ENCODE results near the gene EDA2R.

The EDA2R gene, protein sequence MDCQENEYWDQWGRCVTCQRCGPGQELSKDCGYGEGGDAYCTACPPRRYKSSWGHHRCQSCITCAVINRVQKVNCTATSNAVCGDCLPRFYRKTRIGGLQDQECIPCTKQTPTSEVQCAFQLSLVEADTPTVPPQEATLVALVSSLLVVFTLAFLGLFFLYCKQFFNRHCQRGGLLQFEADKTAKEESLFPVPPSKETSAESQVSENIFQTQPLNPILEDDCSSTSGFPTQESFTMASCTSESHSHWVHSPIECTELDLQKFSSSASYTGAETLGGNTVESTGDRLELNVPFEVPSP

DNA sequence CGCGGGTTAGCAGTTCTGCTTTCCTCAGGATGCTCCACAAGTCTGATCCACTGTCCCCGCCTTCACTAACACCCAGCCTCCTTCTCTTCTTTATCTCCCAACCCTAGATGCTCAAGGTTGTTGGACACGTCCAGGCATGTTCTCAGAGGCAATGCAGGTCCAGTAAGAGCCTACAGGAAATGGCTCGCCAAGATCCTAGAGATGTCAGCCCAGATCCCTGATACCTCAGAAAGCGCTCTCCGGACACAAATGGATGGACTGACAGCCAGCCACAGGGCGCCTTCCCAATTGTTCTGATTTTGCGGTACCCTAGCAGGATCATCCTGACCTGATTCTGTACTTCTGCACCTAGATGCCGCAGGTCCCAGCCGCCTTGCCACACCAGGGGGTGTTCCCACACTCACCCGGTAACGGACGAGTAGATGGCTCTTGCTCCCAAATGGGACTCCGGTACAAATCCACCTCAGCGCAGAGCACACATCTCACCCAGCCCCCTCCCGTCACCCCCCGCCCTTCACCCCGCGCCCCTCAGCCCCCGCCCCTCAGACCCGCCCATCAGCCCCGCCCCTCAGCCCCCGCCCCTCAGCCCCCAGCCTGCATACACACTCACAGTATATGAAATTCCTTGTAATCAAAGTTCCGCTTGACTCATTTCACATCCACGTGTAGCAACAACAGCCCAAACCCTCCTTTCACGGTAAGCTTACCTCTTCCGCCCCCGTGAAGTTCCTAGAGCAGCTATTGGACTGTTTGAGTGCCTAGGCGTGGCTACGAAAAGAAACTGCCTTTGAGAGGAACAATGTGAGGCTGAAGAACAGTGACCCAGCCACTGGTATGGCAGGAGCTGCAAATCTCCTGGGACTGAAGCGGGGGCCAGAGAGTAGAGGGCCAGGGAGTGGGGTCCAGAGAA lies at the start of gene EDA2R:
EDA2R (minus strand) TSS at position 488 of the 910 bp plus-strand sequence. CDS start 23,058 bp downstream, outside the sequence.
- DNase-seq (ENCODE audit: low read depth, low spot score): peak; percentile 83

DNA sequence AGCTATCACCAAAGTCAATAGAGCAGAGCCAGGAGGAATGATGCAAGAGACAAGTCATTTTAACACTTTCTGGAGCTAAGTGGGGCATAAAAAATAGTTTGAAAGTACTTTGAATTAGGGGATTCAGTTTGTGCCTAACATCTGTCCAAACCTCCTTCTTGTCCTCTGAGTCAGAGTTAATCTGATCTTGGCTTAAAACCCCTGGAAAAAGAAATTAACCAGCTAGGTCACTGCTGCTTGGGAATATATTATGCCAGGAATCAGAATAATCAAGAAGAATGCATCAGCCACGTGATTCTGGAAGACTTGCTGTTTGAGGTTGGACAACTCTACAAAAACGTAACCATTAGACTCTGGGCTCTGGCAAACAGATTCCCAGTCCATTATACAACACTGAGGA lies 45.3 kb upstream of the EDA2R start:
- DNase-seq (ENCODE audit: low read depth, low spot score): no peak

DNA sequence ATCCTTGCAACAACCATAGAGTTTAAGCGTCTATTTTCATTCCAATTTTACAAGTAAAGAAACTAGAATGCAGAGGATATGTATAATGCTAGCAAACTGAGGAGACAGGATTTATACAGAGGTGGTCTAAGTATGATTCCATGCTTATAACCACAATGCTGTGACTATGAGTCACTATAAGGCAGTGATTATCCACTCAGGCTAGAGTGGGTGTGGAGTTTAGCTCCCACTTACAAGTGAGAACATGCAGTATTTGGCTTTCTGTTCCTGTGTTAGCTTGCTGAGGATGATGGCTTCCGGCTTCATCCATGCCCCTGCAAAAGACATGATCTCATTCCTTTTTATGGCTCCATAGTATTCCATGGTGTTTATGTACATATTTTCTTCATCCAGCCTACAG lies 41.6 kb upstream of the EDA2R start:
- DNase-seq (ENCODE audit: low read depth, low spot score): no peak

DNA sequence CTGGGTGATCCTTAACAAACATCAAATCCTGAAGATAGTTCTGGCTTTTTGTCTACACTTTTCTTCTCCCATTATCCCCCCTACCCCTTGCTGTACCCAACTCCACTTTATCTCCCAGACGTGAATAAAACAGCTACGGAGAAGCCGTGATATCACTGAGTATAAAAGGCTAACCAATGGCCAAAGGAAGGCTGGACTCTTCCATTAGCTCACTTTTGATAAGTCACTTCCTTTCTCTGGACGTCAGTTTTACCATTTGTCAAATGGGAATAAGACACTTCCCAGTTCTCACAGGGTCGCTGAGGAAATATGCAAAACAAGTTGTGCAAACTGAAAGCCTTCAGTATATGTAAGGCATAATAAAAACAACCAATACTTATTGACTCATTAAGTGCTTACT lies 38.6 kb upstream of the EDA2R start:
- no peak for DNase-seq (ENCODE audit: low read depth, low spot score)

DNA sequence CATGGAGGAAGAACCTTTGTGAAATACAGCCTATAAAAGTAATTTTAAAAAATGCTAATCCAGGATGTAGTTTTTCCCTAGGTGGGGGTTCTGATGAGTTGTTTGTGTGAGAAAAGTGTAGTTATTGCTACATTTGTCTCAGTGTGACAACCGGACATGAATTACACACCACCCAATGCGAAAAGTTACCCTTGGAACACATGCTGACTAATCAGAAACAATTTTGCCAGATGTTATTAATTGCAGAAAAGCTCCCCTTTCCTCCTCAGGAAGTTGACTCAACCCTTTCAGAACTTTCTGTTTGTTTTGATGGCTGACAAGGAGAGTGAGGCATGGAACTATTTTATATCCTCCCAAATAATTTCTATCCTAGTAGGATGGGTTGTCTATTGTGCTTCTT lies 38.1 kb upstream of the EDA2R start:
- no peak for DNase-seq (ENCODE audit: low read depth, low spot score)

DNA sequence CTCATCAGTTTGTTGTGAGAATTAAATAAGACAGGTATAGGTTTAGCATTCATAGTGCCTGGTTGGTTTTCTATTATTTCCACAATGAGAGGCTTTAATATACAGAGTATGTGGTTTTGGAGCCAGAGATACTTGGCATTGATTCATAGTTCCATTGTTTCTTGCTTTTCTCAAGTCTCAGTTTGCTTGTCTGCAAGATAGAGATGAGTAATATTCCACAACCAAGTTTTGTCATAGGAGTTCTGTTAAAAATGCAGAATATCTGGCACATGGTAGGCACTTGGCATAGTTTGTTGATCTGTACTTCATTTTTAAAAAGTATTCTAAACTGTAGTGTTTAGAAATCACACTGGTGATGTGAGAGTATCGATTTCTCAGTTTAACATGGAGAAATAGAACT lies 37.5 kb upstream of the EDA2R start:
- no peak for DNase-seq (ENCODE audit: low read depth, low spot score)

DNA sequence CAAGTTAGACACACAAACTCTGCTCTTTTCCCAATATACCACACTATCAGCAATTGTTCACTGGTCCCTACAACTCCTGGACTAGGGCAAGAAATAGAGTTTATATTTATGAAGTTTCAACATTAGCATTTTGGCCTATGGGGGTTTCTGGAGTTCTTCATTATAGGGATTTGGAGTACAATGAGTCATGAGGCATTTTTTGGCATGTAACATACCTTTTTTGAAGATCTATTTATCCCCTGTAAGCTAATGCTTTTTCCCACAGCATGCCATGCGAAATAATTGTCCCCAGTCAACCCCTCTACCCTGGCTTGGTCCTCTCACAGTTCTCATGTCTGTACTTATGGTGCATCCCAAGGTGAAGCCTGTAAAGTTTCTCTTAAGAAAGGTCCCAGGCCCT lies 36.7 kb upstream of the EDA2R start:
- no peak for DNase-seq (ENCODE audit: low read depth, low spot score)

DNA sequence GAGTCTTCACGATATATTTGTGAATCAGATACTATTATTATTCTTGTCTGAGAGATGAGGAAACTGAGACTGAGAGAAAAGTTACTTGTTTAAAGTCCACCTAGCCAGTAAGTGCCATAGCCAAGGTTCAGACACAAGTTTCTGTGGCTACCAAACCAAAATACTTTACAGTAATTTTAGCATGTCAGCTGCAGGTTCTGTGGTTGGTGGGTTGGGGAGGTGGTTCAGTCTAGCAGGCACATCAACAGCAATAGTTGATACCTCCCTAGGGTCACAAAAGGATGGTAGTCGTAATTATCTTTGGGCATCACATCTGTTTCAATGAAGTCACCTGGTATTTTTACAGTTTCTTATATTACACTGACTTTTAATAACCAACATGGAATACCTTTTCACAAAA lies 35.6 kb upstream of the EDA2R start:
- no peak for DNase-seq (ENCODE audit: low read depth, low spot score)

DNA sequence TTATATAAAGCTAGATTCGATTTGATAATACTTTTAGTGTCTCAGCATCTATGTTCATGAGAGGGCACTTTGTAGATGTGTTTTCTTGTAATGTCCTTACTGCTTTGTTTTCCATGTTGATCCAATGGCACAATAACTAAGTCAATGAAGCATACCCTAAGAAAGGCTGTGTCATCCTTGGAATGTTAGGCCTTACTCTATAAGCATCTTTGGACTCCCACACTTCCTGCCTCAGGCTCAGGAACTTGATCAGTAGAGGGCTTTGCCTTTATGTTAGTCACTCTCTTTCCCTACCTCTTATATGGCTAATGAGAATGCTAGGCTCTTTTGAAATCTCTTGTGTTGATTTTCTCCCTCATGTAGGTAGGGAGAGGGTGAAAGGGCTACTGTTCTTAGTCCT lies 33.2 kb upstream of the EDA2R start:
- DNase-seq (ENCODE audit: low read depth, low spot score): no peak

DNA sequence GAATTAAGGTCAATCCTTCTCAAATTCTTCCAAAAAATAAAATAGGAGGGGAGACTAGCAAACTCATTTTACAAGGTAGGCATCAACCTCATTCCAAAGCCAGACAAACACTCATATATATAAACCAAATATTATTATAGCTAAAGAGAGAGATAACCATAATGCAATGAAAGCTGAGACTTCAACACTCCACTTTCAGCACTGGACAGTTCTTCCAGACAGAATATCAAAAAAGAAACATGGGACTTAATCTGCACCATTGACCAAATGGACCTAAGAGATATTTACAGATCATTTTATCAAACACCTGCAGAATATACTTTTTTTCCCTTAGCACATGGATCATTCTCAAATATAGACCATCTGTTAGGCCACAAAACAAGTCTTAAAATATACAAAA lies 15.5 kb upstream of the EDA2R start:
- no peak for DNase-seq (ENCODE audit: low read depth, low spot score)

DNA sequence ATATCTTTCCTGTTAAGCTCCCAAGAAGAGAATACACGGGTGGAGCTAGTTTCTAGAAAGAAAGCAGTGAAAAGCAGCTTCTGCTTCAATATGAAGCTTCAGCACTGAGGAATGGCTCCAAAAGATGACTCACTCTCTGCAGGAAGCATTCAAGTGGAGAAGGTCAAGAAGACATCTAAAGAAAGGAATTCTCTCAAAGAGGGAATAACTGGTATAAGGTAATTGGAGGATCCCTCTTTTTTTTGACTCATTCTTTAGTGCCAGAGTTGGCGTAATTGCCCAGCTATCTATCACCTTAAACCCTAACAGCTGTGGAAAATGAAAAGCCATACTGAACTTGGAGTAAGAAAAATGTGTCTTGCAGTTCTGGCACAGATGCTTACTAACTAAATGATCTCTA lies 3.5 kb downstream of the EDA2R start:
- peak; percentile 60 for DNase-seq (ENCODE audit: low read depth, low spot score)

DNA sequence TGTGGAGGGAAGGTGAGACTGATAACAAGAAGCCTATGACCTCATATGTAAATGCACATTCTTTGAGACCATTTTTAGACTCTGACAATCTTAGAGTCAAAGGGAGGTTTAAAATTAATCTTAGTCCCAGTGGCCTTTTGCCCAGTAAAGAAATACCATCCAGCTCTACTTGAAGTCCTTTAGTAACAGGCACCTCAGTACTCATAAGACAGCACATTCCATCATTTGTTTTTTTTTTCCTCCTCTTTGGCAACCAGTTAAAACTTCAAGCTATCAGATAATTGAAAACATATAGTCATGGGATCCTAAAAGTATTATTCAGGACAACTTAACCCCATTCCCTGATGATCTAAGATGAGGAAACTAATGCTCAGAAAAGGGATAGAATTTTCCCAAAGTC lies 4.6 kb downstream of the EDA2R start:
- no peak for DNase-seq (ENCODE audit: low read depth, low spot score)

DNA sequence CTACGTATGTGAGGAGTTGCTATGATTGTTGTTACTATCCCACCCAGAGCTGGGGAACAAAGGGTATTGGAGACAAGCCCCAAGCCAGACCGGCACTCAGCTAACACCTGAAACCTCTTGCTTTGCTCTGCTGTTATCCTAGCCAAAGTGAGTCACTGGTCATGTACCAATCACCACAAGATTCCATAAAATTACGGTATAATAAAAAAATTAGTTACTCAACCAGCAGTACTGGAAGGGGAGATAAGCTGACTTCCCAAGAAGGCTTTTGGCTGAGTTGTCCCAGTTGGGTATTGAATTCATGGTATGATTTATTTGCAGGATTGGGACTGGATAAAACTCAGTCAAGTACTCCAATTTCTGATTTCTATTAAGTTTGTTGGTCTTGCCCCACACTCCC lies 5.3 kb downstream of the EDA2R start:
- peak; percentile 37 for DNase-seq (ENCODE audit: low read depth, low spot score)

DNA sequence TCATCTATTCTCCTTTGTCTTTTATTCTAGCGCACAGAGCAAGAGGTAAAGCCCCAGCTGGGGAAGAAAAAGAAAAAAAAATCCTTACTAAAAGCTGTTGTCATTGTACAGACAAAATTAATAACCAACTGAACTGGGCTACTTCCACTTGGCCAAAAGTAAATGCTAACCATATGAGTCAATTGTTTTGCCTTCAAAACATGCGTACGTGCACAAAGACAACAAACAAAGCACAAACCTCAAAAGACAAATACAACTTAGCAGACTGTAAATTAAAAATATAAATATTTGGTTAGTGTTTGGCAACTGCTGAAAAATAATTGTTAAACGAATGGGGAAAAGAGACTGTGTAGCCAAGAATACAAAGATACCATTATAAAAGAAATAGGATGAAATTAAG lies 5.9 kb downstream of the EDA2R start:
- DNase-seq (ENCODE audit: low read depth, low spot score): no peak

DNA sequence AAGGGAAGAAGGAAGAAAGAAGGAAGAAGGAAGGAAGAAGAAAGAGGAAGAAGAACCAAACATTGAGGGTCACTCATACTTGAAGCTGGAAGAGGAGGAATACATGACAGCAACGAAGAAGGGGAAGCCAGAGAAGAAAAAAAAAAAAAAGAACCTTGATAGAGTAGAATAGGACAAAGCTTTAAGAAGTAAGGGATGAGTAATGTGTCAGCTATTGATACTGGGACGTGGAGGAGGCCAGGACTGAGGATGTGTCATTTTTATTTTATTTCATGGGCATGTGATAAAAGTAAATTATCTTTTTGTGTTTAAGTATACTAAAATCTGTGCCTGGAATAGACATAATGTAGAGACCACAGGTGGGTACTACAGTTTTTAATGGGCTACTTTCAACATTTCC lies 6.4 kb downstream of the EDA2R start:
- no peak for DNase-seq (ENCODE audit: low read depth, low spot score)

DNA sequence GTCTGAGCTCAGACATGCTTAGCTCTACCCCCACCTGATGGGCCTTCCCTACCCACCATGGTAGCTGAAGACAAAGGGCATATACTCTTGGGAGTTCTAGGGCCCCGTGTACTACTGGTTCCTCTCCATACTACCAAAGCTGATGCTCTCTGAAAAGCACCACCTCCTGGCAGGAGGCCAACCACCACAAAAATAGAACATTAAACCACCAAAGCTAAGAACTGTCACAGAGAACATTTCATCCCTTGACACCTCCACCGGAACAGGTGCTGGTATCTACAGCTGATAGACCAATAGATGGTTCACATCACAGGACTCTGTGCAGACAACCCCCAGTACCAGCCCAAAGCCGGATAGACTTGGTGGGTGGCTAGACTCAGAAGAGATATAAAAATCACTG lies 13.4 kb downstream of the EDA2R start:
- no peak for DNase-seq (ENCODE audit: low read depth, low spot score)

DNA sequence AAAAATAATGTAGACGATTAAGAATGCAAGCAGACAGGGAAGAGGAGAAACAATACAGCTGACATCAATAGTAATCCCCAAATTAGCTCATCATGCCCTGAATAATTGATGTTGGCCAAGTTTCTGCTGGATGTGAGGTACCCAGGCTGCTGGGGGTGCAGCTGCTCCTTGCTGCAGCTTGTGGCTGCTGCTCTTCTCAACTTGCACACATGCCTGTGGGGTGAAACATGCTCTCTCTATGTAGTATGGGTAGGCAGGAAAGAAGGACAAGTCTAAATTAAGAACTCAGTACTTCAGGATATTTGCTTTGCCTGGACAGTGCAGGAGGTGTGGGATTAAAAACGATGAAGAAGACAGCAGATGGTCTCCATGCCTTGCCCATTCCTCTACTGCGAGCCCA lies 16.7 kb downstream of the EDA2R start:
- no peak for DNase-seq (ENCODE audit: low read depth, low spot score)

DNA sequence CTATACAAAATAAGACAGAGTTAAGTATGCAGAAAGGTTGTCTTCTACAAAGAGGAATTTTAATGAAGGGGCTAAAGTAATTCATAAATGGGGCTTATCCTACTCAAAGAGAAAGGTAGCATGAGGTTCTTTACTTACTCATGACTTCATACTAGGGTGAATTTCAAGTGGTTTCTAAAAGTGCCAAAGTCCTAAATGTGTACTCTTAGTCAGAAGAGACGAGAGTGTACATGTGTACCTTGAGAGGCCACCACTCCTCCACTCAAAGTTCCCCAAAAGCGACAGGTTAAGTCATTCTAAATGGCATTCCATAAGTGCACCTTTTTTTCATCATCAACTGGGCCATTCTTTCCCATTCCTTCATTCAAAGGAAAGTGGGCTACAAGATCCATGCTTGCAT lies 21.9 kb downstream of the EDA2R start:
- DNase-seq (ENCODE audit: low read depth, low spot score): no peak

DNA sequence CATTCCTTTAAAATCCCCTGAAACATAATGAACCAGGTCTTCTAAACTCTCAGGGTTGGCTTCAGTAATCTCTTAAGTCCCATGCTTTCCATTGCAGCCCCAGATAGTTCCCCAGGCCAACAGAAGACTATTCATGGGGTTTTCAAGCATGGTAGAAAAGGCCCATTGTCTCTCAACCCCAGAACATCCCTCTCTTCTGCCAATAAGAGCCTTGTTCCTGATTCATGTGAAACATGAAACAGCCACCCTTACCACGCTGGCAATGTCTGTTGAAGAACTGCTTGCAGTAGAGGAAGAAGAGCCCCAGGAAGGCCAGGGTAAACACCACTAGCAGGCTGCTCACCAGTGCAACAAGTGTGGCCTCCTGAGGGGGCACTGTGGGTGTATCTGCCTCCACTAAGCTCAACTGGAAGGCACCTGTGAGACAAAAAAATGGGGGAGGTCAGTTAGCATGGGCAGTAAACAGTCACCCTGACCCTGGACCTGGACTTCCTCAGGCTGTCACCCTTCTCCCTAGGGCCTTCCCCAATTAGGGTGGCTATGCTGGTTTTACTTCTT lies 36.4 kb downstream of the EDA2R start:
- no peak for DNase-seq (ENCODE audit: low read depth, low spot score)

DNA sequence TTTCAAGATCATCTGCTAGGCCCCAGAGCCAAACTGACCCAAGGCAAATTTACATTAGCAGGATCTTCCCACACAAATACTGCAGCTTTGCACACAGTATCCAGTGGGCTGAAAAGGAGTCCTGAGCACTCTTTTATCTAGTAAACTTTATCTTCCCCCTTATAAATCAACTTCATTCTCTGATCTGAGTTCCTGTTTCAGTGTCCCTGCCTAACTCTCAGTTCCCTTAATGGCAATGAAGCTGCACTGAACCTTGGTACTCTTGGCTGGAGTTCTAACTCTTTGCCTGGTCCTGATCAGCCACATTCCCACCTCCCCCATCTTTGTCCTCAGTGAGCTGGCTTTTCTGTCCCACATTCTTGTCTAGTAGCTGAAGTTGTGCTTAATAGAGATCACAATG lies 37.4 kb downstream of the EDA2R start:
- DNase-seq (ENCODE audit: low read depth, low spot score): no peak

DNA sequence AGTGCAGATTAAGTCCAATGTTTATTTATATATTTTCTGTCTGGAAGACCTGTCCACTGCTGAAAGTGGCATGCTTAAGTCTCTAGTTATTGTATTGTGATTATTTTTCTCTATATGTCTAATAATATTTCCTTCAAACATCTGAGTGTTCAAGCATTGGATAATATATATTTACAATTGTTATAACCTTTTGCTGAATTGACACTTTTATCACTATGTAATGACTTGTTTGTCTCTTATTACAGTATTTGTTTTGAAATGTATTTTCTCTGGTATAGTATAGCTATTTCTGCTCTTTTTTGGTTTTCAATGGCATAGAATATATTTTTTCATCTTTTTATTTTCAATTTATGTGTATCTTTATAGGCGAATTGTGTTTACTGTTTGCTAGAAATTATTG lies 59.7 kb downstream of the EDA2R start:
- DNase-seq (ENCODE audit: low read depth, low spot score): no peak

DNA sequence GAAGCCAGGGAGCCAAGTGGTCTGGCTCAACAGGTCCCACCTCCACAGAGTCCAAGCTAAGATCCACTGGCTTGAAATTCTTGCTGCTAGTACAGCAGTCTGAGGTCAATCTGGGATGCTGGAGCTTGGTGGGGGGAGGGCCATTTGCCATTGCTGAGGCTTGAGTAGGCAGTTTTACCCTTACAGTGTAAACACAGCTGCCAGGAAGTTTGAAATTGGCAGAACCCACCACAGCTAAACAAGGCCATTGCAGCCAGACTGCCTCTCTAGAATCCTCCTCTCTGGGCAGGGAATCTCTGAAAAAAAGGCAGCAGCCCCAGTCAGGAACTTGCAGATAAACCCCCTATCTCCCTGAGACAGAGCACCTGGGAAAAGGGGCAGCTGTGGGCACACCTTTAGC lies 84.9 kb downstream of the EDA2R start:
- no peak for DNase-seq (ENCODE audit: low read depth, low spot score)

DNA sequence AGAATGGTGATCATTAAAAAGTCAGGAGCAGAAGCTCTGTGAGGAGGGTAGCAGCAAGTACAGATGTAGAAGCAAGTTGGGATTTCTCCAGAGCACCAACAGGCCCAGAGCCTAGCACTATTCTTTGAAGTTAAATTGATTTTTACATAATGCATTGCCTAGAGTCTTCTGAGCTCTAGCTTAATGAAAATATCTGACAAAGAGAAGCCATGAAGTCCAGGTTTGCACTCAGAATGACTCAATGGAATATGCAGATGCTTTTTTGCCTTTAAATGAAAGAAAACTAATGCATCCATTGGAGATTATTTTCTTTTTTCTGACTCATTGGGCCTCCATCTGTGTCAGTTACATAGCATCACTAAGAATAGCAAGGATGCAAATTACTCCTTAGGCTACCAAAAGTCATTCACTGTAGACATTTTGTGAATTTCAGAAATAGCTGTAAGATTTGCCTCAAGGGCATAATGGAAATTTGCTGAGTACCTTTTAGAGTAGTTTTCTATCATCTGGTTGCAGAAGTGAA lies 91.0 kb downstream of the EDA2R start:
- DNase-seq (ENCODE audit: low read depth, low spot score): no peak

Measured in astrocyte of the hippocampus (primary cell).